Stomach (tissue), 9 donors: ENCODE data around the gene TNFRSF21. TPM values are rescaled to one million over a fixed set of nuclear protein-coding genes. Genes with fewer than 3 reads are reported as not detected.
A peak's percentile ranks its signal among the peaks of the same experiment; 100 is the strongest.

ENCODE experiments used
- DNase-seq, 2 donors: peaks; one replicate each; pipeline versions ENCODE4 v3.0.0 to v3.0.0-alpha.2; 2013 to 2019
- H3K27ac ChIP-seq, 5 donors: fragments of 200-600 bp in 4 of 5; sonication (generic) in 4 of 5; one replicate each; pipeline ENCODE4 v1.5.1; 2013 to 2019; ENCODE audit warnings: mild to moderate bottlenecking in 1 of 5, moderate library complexity in 1 of 5
- H3K27me3 ChIP-seq, 3 donors: fragments of 200-600 bp; sonication (generic); one replicate each; pipeline ENCODE4 v1.5.1; 2017 to 2019; ENCODE audit warnings: mixed run types in 1 of 3
- H3K36me3 ChIP-seq, 4 donors: fragments of 200-600 bp; sonication (generic); 1 replicate in 3 of 4; 2 replicates in 1 of 4; pipeline ENCODE4 v1.5.1; 2016 to 2019
- H3K4me1 ChIP-seq, 4 donors: fragments of 200-600 bp; sonication (generic); one replicate each; pipeline ENCODE4 v1.5.1; 2016 to 2019
- H3K4me3 ChIP-seq, 4 donors: fragments of 200-600 bp; sonication (generic) in 3 of 4; one replicate each; pipeline ENCODE4 v1.5.1; 2016 to 2019; ENCODE audit warnings: mild to moderate bottlenecking in 1 of 4
- H3K9me3 ChIP-seq, 4 donors: fragments of 200-600 bp; sonication (generic); one replicate each; pipeline ENCODE4 v1.5.1; 2016 to 2019
- CTCF ChIP-seq, 7 experiments: fragments of 450-650 bp in 4 of 7; fragments of 200-600 bp in 3 of 7; sonication (generic) in 3 of 7; IDR thresholded peaks; one replicate each; pipeline ENCODE4 v1.5.1; 2016 to 2019; ENCODE audit warnings: antibody characterized with exemption in 7 of 7, control low read depth in 2 of 7, mild to moderate bottlenecking in 1 of 7
- EP300 ChIP-seq: sonication (generic); formaldehyde crosslinking; IDR thresholded peaks from one replicate; pipeline ENCODE4 v1.6.1; 2017; ENCODE audit warnings: antibody characterized with exemption
- POLR2A ChIP-seq, 4 donors: fragments of 450-650 bp; IDR thresholded peaks; one replicate each; pipeline ENCODE4 v1.6.1; 2016; ENCODE audit warnings: antibody characterized with exemption in 4 of 4, control low read depth in 2 of 4, mild to moderate bottlenecking in 1 of 4, moderate library complexity in 1 of 4
- POLR2AphosphoS5 ChIP-seq, 3 donors: sonication (generic); formaldehyde crosslinking; IDR thresholded peaks; one replicate each; pipeline ENCODE4 v1.6.1; 2016; ENCODE audit warnings: antibody characterized with exemption in 3 of 3
- WGBS, 5 donors: extraction: QIAGEN DNeasy Blood & Tissue Kit in 3 of 5; methylation state at CpG; one replicate each; pipeline versions ENCODE4 v1.1.5 to v1.1.7; 2013 to 2018; 5-methylcytosine and 5-hydroxymethylcytosine counted together
- intact Hi-C: fragments of 100-400 bp; cut with DNase I; formaldehyde crosslinking; loops from one replicate; pipeline ENCODE4 v1.15.1; 2023; ENCODE audit warnings: low total_unique reads
- polyA plus RNA-seq, 3 donors: library from polyadenylated mRNA; stranded (reverse); fragments of 200-250 nt; gene quantifications; one replicate each; pipeline ENCODE4 v1.2.3, GENCODE V29; 2013
- total RNA-seq, 5 donors: library from RNA; depleted of rRNA; stranded (reverse); fragments of >200 nt; gene quantifications; one replicate each; pipeline versions ENCODE4 v1.1.0 to v1.2.3, GENCODE V29; 2014 to 2016
- donor health status: healthy with polysubstance abuse.
- donor health status: Bipolar disorder and iron deficiency.
- donor health status: healthy.

Gene TNFRSF21
- total and polyA plus RNA-seq, 8 donors = 24.7 to 112 (median 41.3) TPM

GRCh38 chr6:47207261-47207660 is 102.4 kb downstream of the TNFRSF21 start:
- DNase-seq = no peak
- H3K4me3 ChIP-seq = no peak overlapping the region
- peaks cover 0 to 23% (median 11%) of the 10 kb centered on the region in 4 donors for H3K4me1 ChIP-seq
- TF ChIP-seq CTCF (IDR thresholded peaks at IDR 0.05) = no peak
- no peak for TF ChIP-seq POLR2AphosphoS5 (IDR thresholded peaks at IDR 0.05)
- TF ChIP-seq EP300 = no peak
- TF ChIP-seq POLR2A (IDR thresholded peaks at IDR 0.05) = no peak
- WGBS, 5 donors = 53 to 86% (median 77%) methylated on average over 2 of the region's 2 CpGs
- H3K27me3 ChIP-seq = no peaks in the 10 kb centered on the region
- H3K36me3 ChIP-seq = no peaks in the 10 kb centered on the region
- intact Hi-C loops = no loop called here
- H3K27ac ChIP-seq = no peak overlapping the region
- no peaks in the 10 kb centered on the region for H3K9me3 ChIP-seq

- intact Hi-C loops = no loop called here
- no peaks in the 10 kb centered on the region for H3K9me3 ChIP-seq
- no peak overlapping the region for H3K4me3 ChIP-seq
- DNase-seq = no peak
- no peaks in the 10 kb centered on the region for H3K36me3 ChIP-seq
- no peak overlapping the region for H3K27ac ChIP-seq
- H3K4me1 ChIP-seq = peaks cover 0 to 23% (median 11%) of the 10 kb centered on the region in 4 donors
- no peaks in the 10 kb centered on the region for H3K27me3 ChIP-seq
- TF ChIP-seq POLR2A (IDR thresholded peaks at IDR 0.05) (no peak), POLR2AphosphoS5 (IDR thresholded peaks at IDR 0.05) (no peak), EP300 (no peak), CTCF (IDR thresholded peaks at IDR 0.05) (no peak)
Measured at GRCh38 chr6:47206626-47207025, 103.1 kb downstream of the TNFRSF21 start.

- Histone ChIP-seq H3K27ac (peak overlapping the region in 1 of 5 donors; percentile 0), H3K9me3 (no peaks in the 10 kb centered on the region), H3K4me3 (no peak overlapping the region), H3K4me1 (peaks cover 0 to 23% (median 11%) of the 10 kb centered on the region in 4 donors), H3K27me3 (no peaks in the 10 kb centered on the region), H3K36me3 (no peaks in the 10 kb centered on the region)
- no peak for TF ChIP-seq CTCF (IDR thresholded peaks at IDR 0.05)
- no peak for TF ChIP-seq POLR2A (IDR thresholded peaks at IDR 0.05)
- no peak for TF ChIP-seq EP300
- TF ChIP-seq POLR2AphosphoS5 (IDR thresholded peaks at IDR 0.05) = no peak
- DNase-seq = no peak
- 50 to 100% (median 73%) methylated on average over 2 of the region's 2 CpGs for WGBS, 5 donors
- intact Hi-C loops = no loop called here
Measured at GRCh38 chr6:47203938-47204611, 105.6 kb downstream of the TNFRSF21 start.

- DNase-seq = peak in 1 of 2 donors; percentile 45
- H3K36me3 ChIP-seq = no peaks in the 10 kb centered on the region
- H3K9me3 ChIP-seq = no peaks in the 10 kb centered on the region
- TF ChIP-seq POLR2A (IDR thresholded peaks at IDR 0.05) = no peak
- no peak for TF ChIP-seq POLR2AphosphoS5 (IDR thresholded peaks at IDR 0.05)
- TF ChIP-seq EP300 = no peak
- no peak for TF ChIP-seq CTCF (IDR thresholded peaks at IDR 0.05)
- WGBS, 5 donors = 61 to 96% (median 71%) methylated on average over 4 of the region's 4 CpGs
- H3K27me3 ChIP-seq = no peaks in the 10 kb centered on the region
- no peak overlapping the region for H3K27ac ChIP-seq
- H3K4me3 ChIP-seq = no peak overlapping the region
- H3K4me1 ChIP-seq = peaks cover 0 to 23% (median 9%) of the 10 kb centered on the region in 4 donors
- intact Hi-C loops = no loop called here
Measured at GRCh38 chr6:47203266-47203937, 106.3 kb downstream of the TNFRSF21 start.
